GM19193 (cell line): ENCODE data around the gene PPP1R9A.

Source experiments
- POLR2A ChIP-seq: IDR thresholded peaks from 4 replicates; pipeline ENCODE4 v1.6.1; 2011; ENCODE audit not compliant: insufficient read depth, insufficient read length; ENCODE audit errors: extremely low read depth

PPP1R9A gene

GRCh38 chr7:94903971-94904370 lies 3.4 kb upstream of the PPP1R9A start:
- no peak for TF ChIP-seq POLR2A

GRCh38 chr7:94904982-94905381 lies 2.4 kb upstream of the PPP1R9A start:
- no peak for TF ChIP-seq POLR2A

GRCh38 chr7:94906065-94906851 lies 1.1 kb upstream of the PPP1R9A start:
- TF ChIP-seq POLR2A: no peak

- no peak for TF ChIP-seq POLR2A
Observed at GRCh38 chr7:94907811-94908322, 473 bp downstream of the PPP1R9A start.

GRCh38 chr7:94908323-94909178 lies 1.2 kb downstream of the PPP1R9A start:
- TF ChIP-seq POLR2A: no peak

GRCh38 chr7:94909179-94909466 lies 1.7 kb downstream of the PPP1R9A start:
- TF ChIP-seq POLR2A: no peak

GRCh38 chr7:94912085-94912484 lies 4.7 kb downstream of the PPP1R9A start:
- no peak for TF ChIP-seq POLR2A

- no peak for TF ChIP-seq POLR2A
Observed at GRCh38 chr7:94913391-94913790, 6.0 kb downstream of the PPP1R9A start.

- no peak for TF ChIP-seq POLR2A
Observed at GRCh38 chr7:94921911-94922310, 14.5 kb downstream of the PPP1R9A start.

- TF ChIP-seq POLR2A: no peak
Observed at GRCh38 chr7:94922457-94922856, 15.1 kb downstream of the PPP1R9A start.

GRCh38 chr7:94923412-94923811 lies 16.0 kb downstream of the PPP1R9A start:
- TF ChIP-seq POLR2A: no peak

- no peak for TF ChIP-seq POLR2A
Observed at GRCh38 chr7:94928168-94928707, 20.8 kb downstream of the PPP1R9A start.

GRCh38 chr7:94933256-94933990 lies 26.0 kb downstream of the PPP1R9A start:
- TF ChIP-seq POLR2A: no peak

- TF ChIP-seq POLR2A: no peak
Observed at GRCh38 chr7:94939395-94939794, 32.0 kb downstream of the PPP1R9A start.

GRCh38 chr7:94940241-94940640 lies 32.8 kb downstream of the PPP1R9A start:
- no peak for TF ChIP-seq POLR2A
